GM13976 (cell line): ENCODE measurements around the gene WWC2.

Experiments
- DNase-seq: peaks from one replicate; pipeline ENCODE4 v3.0.0; 2012; ENCODE audit warnings: low spot score
- in situ Hi-C: fragments of 300-500 bp; cut with MboI; formaldehyde crosslinking; loops from one replicate; pipeline ENCODE4 v1.12.0; 2022; ENCODE audit warnings: low sequenced_read_pairs, mixed read lengths, inconsistent platforms; ENCODE audit not compliant: unreplicated experiment
- TF ChIP-seq, protein P1 (sequence below): IDR thresholded peaks from 2 replicates; pipeline ENCODE4 v1.5.1; 2012; ENCODE audit warnings: borderline replicate concordance, mild to moderate bottlenecking; ENCODE audit not compliant: insufficient read depth; ENCODE audit errors: extremely low read depth, missing control alignments, control extremely low read depth

The WWC2 gene

DNA sequence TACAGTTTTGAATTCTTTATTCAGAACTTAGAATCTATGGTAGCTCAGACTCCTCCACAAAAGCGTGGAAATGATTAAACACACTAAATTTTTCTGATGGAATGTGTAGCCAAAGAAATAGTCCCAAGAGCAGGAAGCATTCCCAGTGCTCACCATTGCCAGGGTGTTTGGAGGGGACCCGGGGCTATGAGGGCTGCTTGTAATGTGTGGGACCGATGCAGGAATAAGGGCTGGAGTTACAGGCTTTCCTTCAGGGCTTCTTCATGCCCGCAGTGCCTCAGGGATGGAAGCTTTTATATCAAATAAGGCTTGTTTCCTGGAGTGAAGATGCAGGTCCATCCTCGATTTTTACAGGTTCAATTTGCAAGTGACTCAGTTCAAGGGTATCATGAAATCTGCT is 25.8 kb downstream of the WWC2 start:
- TF ChIP-seq, protein P1, sequence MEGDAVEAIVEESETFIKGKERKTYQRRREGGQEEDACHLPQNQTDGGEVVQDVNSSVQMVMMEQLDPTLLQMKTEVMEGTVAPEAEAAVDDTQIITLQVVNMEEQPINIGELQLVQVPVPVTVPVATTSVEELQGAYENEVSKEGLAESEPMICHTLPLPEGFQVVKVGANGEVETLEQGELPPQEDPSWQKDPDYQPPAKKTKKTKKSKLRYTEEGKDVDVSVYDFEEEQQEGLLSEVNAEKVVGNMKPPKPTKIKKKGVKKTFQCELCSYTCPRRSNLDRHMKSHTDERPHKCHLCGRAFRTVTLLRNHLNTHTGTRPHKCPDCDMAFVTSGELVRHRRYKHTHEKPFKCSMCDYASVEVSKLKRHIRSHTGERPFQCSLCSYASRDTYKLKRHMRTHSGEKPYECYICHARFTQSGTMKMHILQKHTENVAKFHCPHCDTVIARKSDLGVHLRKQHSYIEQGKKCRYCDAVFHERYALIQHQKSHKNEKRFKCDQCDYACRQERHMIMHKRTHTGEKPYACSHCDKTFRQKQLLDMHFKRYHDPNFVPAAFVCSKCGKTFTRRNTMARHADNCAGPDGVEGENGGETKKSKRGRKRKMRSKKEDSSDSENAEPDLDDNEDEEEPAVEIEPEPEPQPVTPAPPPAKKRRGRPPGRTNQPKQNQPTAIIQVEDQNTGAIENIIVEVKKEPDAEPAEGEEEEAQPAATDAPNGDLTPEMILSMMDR: no peak
- in situ Hi-C loops: no loop called here
- DNase-seq: no peak

DNA sequence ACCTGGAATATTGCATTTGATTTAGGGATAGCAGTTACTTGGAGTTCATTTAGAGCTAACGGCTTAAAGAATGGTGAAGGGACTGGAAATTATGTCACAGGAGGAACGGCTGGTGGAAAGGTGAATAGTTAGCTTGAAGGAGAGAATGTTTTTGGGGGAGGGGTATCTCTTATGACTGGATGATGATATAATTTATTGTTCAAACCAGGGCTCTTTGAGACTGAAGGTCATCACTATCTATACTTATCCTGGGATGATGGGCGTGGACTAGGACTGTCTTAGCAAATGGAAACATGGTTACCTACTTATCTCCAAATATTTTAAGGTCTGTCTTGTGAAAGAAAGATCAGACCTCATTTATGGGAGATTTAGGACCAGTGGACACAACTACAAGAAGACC is 30.1 kb downstream of the WWC2 start:
- no peak for DNase-seq
- TF ChIP-seq, protein P1: no peak
- in situ Hi-C loops: no loop called here

DNA sequence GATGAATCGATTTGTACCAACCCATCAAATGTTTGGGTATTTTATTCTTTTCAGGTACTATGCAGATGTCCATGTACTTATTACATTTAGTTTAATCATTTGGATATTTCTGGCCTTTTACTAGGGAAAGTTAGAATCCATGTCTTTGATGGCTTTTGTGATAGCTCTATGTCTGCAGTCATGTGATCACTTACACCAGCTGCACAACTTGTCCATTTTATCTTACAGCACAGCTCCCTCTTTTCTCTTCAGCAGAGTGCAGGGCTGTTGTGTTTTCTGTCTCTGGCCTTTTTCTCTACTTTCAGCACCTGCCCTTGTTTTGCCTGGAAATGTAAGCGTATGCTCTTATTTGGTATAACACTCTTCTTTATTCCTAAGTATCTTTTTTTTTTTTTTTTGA is 30.6 kb downstream of the WWC2 start:
- TF ChIP-seq, protein P1: no peak
- no peak for DNase-seq
- in situ Hi-C loops: no loop called here

DNA sequence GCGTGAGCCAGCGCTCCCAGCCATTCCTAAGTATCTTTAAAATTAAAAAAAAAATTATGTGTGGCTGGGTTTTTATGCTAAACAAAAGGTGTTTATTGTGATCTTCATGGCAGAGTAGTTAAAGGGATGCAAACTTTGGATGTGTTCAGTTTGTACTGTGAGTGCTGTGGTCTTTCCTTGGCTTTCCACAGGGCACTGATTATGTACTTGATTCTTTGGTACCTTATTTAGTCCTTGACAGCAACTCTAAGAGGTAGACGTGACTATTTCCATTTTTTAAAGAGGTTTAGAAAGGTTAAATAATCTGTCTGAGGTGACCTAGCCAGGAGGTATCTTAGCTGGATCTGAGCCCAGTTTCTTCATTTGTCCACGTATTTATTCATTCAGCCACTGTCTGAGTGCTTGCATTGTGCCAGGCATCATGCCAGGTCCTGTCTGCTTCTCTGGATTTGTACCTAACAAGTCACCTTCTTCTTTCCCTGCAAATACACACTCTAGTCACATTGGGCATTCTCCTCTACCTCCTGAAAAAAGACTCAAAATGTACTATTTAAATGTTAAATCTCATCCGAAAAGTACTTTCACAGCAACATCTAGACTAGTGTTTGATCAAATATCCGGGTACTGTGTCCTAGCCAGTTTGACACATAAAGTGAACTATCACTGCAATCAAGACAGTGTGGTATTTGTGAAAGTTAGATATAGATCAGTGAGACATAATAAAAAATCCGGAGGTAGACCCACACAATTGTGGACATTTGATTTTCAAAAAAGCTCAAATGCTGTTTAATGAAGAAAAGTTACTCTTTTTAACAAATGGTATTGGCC is 31.5 kb downstream of the WWC2 start:
- TF ChIP-seq, protein P1: no peak
- no peak for DNase-seq
- in situ Hi-C loops: no loop called here

DNA sequence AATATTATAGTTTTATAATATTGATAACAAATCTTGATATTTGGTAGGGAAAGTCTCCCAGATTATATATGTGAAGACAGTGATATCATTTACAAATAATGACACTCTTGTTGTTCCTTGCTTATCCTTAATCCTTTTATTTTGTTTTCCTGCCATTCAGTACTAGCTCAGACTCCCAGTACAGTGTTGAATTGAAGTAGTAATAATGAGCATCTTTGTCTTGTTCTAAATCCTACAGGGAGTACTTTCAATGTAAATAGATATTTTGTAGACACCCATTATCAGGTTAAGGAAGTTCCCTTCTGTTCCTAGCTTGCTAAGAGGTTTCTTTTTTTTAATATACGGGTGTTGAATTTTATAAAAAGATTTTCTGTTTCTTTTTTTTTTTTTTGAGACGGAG is 33.0 kb downstream of the WWC2 start:
- TF ChIP-seq, protein P1: no peak
- DNase-seq: no peak
- in situ Hi-C loops: no loop called here

DNA sequence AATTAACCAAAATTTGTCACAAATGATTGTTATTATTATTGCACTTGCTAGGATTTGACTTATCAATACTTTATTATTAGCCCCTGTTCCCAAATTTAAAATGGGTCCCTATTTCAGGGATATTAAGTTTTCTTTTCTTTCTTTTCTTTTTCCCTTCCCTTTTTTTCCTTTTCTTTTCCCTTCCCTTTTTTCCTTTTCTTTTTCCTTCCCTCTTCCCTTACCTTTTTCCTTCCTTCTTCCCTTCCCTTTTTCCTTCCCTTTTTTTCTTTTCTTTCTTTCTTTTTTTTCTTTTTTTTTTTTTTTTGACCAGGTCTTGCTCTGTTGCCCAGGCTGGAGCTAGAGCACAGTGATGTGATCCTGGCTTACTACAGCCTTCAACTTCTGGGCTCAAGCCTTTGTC is 33.8 kb downstream of the WWC2 start:
- DNase-seq: no peak
- in situ Hi-C loops: no loop called here
- TF ChIP-seq, protein P1: no peak
